ENCODE measurements around the gene MAGI2.

Gene MAGI2

GRCh38 chr7:78895393-78895792 is 558.1 kb downstream of the MAGI2 start:
- no peak for DNase-seq

GRCh38 chr7:78879206-78879605 is 574.3 kb downstream of the MAGI2 start:
- no peak for DNase-seq

DNA sequence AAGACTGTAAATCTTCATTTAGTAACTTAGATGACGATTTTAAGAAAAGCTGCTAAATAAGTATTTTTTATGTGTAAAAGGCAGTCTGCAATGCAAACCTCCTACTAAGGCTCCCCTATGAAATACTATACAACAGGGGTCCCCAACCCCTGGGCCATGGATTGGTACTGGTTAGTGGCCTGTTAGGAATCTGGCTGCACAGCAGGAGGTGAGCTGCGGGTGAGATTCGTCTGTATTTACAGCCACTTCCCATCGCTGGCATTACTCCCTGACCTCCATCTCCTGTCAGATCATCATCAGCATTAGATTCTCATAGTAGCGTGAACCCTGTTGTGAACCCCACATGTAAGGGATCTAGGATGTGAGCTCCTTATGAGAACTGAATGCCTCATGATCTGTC is 580.4 kb downstream of the MAGI2 start:
- no peak for DNase-seq

DNA sequence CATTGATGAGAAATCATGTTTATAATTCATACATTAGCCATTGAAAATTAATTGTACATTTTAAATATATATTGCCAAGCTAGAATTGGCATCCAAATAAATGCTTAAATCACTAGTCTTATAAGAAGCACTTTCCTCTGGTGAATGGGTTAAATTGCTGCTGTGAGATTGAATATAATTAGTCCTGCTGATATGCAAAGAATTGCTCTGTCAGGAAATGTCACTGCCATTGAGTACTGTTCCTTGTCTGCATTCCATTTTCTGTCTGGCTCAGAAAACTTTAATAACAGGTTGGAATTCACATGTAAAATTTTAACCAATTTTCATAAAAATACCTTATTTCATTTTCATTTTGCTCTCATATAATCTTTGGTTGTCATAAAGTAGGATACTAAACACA is 589.1 kb downstream of the MAGI2 start:
- no peak for DNase-seq

DNA sequence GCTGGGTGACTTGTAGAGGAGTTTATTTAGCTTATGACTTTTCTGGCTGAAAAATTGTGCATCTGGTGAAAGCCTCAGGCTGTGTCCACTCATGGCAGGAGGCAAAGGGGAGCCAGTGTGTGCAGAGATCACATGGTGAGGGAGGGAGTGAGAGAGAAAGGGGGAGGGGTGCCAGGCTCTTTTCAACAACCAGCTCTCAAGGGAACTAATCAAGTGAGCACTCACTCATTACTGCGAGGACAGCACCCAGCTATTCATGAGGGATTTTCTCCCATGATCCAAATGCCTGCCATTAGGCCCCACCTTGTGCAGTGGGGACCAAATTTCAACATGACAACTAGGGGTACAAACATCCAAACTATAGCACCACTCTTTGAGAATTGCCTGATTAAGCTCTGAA is 590.2 kb downstream of the MAGI2 start:
- DNase-seq = no peak

DNA sequence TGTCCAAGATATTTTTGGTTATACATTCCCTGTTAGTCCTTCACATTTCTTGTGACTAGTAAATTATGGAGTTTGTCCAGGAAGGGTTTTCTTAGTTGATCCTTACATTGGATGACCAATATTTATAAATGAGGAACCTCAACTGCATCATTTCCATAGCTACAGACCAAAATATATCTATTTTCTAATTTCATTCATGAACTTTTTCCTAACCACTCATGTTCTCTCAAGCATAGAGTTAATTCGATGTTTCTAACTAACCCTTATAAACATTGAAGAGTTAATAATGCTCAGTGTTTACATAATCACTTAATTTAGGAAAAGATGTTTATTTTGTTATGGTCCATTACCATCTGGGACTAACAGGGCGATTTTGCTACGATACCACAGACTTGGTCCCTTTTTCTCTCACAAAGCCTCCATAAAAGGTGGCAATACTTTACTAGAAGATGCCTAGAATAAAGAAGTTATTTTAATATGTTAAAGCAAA is 591.0 kb downstream of the MAGI2 start:
- no peak for DNase-seq

GRCh38 chr7:78852951-78853350 is 600.5 kb downstream of the MAGI2 start:
- no peak for DNase-seq

DNA sequence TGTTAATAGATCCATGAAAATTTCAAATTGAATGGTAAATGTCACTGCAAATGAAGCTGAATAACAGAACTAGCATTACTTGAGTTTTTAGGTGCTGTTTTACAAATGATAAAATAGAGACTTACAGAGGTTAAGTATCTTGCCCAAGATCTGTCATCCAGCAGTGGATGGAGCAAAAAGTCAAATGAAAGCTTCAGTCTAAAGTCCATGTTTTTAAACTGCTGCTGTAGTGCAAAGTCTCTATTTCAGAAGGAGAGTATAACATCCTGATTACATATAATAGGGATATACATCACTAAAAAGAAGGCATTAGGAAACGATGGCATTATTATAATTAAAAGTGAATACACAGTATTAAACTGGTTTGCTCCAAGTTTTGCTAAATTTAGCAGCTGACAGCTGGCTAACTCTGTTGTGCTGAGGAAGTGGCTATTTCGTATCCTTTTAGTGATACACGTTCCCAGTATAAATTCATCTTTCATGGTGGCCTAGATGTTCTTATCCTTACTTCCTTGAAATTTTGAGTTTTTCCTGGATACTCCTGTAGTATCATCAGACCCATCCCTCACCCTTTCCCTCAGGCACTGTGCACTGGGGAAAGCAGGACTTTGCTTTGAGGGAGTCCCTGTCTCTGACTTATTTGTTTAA is 603.2 kb downstream of the MAGI2 start:
- no peak for DNase-seq

DNA sequence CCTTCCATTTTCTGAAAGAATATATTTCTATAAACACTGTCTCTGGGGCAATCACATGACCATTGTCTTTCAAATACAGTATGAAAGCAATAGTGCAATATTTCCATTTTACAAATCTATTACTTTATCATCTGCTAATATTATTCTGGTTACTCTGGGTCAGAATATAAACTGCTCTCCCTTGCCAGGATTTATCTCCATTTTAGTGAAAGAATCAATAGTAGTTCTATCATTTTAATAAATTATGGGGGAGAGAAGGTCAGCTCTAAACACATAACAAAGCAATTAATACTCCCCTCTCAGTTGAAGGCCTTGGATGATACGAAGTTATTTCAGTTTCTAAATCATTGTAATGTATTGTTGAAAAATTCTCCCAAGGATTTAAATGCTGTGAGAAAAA is 608.3 kb downstream of the MAGI2 start:
- no peak for DNase-seq

GRCh38 chr7:78842068-78842467 is 611.4 kb downstream of the MAGI2 start:
- DNase-seq = no peak

GRCh38 chr7:78835897-78836296 is 617.6 kb downstream of the MAGI2 start:
- DNase-seq = no peak

DNA sequence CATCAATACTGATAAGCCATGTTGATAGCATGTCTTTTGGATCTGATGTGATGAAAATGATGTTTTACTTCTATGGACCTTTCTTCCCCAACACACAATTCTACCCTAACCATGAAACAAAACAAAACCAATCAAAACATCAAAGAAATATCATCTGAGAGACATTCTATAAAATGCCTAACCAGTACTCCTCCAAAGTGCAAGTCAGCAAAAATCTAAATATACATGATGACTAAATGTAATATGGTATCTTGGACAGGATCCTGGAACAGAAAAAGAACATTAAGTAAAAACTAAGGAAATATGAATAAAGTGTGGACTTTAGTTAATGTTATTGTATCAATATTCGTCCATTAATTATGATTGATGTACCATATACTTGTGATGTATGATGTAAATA is 625.1 kb downstream of the MAGI2 start:
- no peak for DNase-seq

DNA sequence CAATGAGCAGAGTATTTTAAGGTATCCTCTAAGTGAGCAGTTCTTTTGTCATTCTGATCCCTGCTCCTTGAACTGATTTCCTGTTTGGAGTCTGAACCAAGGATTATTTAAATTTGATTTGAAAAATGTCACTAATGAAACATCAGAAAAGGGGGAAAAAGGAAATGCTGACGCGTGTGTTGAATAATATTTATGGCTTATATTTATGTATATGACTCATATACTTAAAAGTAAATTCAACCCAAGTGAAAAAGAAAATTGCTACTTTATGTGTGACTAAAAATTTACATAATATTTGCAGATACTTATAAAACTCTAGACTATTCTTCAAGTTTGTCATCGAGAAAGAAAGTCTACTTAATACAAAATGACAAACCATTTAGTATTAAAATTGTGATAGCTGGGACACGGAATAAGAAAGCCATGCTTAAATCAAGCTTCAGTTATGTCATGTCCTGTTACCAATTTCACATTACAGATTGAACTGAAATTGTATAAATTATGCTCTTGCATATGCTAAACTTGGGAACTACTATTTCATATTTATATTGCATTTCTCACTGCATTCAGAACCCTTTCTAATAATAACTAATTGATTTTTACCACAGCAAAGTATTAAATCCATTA is 649.9 kb downstream of the MAGI2 start:
- DNase-seq = no peak

- DNase-seq = no peak
Measured at GRCh38 chr7:78794101-78794500, 659.4 kb downstream of the MAGI2 start.

- no peak for DNase-seq
Measured at GRCh38 chr7:78792624-78793023, 660.8 kb downstream of the MAGI2 start.

GRCh38 chr7:78792006-78792405 is 661.5 kb downstream of the MAGI2 start:
- DNase-seq = no peak

- no peak for DNase-seq
Measured at GRCh38 chr7:78788464-78788863, 665.0 kb downstream of the MAGI2 start.

GRCh38 chr7:78787854-78788253 is 665.6 kb downstream of the MAGI2 start:
- no peak for DNase-seq

- no peak for DNase-seq
Measured at GRCh38 chr7:78786055-78786454, 667.4 kb downstream of the MAGI2 start.

DNA sequence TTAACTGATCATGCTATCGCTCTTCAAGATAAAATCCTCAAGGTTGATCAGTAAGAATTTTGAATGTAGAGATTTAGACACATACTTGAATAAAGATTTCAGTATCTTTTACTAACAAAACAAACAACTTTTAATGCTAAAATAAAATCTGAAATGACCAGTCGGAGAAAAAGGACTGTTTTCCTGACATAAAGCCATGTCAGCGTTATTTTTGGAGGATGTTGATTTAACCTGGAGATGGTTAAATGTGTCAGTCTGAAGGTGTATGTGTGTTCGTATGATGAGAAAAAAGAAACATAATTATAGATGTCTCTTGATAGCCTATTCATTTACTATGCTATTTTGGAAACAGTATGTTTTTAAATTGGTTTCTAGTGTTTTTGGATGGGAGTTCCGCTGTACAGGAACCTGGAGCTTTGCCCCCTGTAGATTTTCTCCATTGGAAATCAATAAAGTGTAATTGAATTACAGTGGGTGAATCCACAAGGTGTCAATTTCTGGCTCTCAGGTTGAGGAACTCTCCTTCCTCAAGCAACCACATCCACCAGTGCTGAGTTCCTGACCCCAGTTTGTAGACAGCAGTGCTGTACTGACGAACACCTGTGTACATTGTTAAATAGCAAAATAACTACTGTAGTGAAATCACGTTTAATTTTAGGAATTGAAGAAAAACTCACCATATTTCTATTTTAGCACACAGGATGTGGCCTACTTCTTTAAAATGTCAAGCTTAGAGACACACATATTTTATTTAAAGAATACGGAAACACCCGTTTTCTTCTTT is 670.1 kb downstream of the MAGI2 start:
- DNase-seq = no peak

- DNase-seq = no peak
Measured at GRCh38 chr7:78780560-78780959, 672.9 kb downstream of the MAGI2 start.

DNA sequence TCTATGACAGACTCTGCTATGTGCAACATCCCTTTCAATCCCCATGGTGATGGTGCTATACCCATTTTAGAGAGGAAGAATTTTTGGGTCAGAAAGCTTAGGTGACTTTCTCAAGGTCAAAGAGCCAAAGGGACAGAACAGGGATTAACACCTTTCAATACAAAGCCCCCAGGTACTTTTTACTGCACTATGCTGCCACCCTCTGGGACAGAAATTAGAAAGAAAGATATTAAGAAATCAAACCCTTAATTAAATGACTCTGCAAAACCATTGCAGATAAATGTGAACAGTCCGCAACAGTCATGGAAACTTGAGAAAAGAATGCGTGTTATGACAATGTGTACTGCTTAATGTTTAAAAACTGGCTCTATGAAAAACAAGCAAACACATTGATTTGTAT is 673.7 kb downstream of the MAGI2 start:
- no peak for DNase-seq

GRCh38 chr7:78777829-78778228 is 675.6 kb downstream of the MAGI2 start:
- DNase-seq = no peak

Measured in COR-L47 (cell line).